ENCODE data around the gene SSBP3.

- peak in 1 of 2 donors; percentile 38 for TF ChIP-seq POLR2A (IDR thresholded peaks at IDR 0.05)
- TF ChIP-seq CTCF (IDR thresholded peaks at IDR 0.05), result no peak
Measured at GRCh38 chr1:54277451-54278341, 128.5 kb downstream of the SSBP3 start.

Measured in tibial nerve (tissue), 3 donors.